PFSK-1 (cell line): Measurements from ENCODE around the gene GRM3.

Experiments
- FOXP2 ChIP-seq: optimal IDR thresholded peaks from 2 replicates; pipeline ENCODE3; 2011; ENCODE audit warnings: borderline replicate concordance, control low read depth, inconsistent platforms; ENCODE audit not compliant: insufficient read depth; ENCODE audit errors: extremely low read length, extremely low read depth
- POLR2AphosphoS5 ChIP-seq: IDR thresholded peaks from 2 replicates; pipeline ENCODE4 v1.6.1; 2012; ENCODE audit warnings: low read depth, mild to moderate bottlenecking, control low read depth, low read length, moderate library complexity
- SIN3A ChIP-seq: IDR thresholded peaks from 2 replicates; pipeline ENCODE4 v1.6.1; 2012; ENCODE audit warnings: mild to moderate bottlenecking, low read length, moderate library complexity, borderline replicate concordance; ENCODE audit not compliant: insufficient read depth
- TAF1 ChIP-seq: IDR thresholded peaks from 2 replicates; pipeline ENCODE4 v1.6.1; 2012; ENCODE audit warnings: low read length, control low read depth, borderline replicate concordance; ENCODE audit not compliant: insufficient read depth
- TF ChIP-seq, protein P1 (sequence below), 2 experiments: IDR thresholded peaks; 2 replicates each; pipeline versions ENCODE4 v1.6.1 to v1.8.0; 2011 to 2012; ENCODE audit warnings: low read depth in 2 of 2, low read length in 2 of 2, control low read depth in 1 of 2, inconsistent platforms in 1 of 2, mild to moderate bottlenecking in 1 of 2, moderate library complexity in 1 of 2; ENCODE audit not compliant: insufficient read depth in 1 of 2

GRM3 gene

DNA sequence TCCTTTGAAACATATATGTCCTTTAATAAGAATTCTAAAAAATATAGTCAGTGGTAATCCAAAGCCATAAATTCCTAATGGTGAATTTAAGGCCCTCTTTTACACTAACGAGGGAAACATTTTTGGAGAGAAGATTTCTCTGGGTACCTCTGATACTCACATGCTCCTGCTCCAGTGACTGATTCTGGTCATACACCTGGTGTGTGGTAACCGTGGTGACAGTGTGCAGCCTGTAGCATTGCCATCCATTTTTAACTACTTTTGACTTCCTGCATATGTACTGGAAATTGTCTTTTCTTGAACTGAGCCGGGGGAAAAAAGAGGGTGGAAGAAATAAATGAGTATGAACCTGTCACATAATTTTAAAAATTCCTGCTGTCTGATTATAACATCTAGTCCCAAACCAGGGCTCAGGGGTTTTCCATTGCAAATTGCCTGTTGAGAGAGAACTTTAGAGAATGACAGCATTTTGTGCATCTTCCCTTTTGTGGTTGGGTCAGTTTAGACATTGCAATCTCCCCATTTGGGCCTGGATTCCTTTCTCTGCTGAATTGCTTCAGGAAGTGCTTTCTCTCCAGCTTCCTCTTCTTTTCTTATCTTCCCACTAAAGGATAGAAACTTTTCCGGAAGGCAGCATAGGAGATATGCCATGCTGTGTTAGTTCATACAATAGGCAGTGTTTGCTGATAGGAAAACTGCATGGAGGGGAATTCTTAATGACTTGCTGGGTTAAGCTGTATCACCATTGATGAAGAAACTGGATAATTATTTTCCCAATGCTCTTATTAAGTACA lies 125.5 kb downstream of the GRM3 start:
- TF ChIP-seq POLR2AphosphoS5 = no peak
- no peak for TF ChIP-seq TAF1
- no peak for TF ChIP-seq SIN3A
- no peak for TF ChIP-seq FOXP2
- TF ChIP-seq, protein P1, sequence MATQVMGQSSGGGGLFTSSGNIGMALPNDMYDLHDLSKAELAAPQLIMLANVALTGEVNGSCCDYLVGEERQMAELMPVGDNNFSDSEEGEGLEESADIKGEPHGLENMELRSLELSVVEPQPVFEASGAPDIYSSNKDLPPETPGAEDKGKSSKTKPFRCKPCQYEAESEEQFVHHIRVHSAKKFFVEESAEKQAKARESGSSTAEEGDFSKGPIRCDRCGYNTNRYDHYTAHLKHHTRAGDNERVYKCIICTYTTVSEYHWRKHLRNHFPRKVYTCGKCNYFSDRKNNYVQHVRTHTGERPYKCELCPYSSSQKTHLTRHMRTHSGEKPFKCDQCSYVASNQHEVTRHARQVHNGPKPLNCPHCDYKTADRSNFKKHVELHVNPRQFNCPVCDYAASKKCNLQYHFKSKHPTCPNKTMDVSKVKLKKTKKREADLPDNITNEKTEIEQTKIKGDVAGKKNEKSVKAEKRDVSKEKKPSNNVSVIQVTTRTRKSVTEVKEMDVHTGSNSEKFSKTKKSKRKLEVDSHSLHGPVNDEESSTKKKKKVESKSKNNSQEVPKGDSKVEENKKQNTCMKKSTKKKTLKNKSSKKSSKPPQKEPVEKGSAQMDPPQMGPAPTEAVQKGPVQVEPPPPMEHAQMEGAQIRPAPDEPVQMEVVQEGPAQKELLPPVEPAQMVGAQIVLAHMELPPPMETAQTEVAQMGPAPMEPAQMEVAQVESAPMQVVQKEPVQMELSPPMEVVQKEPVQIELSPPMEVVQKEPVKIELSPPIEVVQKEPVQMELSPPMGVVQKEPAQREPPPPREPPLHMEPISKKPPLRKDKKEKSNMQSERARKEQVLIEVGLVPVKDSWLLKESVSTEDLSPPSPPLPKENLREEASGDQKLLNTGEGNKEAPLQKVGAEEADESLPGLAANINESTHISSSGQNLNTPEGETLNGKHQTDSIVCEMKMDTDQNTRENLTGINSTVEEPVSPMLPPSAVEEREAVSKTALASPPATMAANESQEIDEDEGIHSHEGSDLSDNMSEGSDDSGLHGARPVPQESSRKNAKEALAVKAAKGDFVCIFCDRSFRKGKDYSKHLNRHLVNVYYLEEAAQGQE (IDR thresholded peaks at IDR 0.05; ENCODE audit: insufficient read depth in 1 of 2, low read depth in 2 of 2, low read length in 2 of 2) = no peak

DNA sequence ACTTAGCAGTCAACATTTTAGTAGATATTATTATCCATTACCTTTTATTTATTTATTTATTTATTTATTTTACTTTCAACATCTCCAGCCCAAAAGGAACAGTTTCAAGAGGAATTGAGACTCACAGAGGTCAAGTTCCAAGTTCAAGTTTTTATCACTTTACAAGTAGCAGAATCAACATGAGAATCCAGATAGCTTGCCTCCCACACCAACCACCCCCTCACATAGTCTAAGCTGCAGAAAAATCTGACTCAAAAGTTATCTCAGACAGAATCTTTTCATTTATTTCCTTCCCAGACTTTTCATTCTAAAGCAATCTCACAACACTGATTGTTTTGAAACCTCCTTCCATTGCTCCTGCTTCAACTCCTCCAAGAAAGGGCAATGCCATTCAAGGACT lies 129.6 kb downstream of the GRM3 start:
- TF ChIP-seq POLR2AphosphoS5 (no peak), TAF1 (no peak), FOXP2 (no peak), SIN3A (no peak)
- TF ChIP-seq, protein P1 (IDR thresholded peaks at IDR 0.05; ENCODE audit: insufficient read depth in 1 of 2, low read depth in 2 of 2, low read length in 2 of 2) = no peak

DNA sequence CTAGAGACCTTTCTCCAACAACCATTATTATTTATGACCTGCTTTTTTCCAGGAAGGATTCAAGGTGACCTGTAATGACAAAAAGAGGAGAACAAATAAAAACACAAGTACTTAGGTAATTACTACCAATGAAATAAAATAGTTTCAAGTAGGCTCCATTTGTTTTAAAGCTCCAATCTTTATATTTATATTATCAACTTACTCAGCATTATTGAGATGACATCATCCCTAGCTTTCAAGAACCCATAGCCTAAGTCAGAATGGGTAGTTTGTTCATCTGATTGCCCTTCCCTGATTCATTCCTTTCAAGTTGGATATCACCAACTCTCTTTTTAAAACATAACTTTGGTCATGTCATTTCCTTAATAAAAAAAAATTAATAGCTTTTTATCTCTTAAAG lies 131.5 kb downstream of the GRM3 start:
- TF ChIP-seq TAF1 = no peak
- TF ChIP-seq POLR2AphosphoS5 = no peak
- no peak for TF ChIP-seq SIN3A
- TF ChIP-seq FOXP2 = no peak
- TF ChIP-seq, protein P1 (IDR thresholded peaks at IDR 0.05; ENCODE audit: insufficient read depth in 1 of 2, low read depth in 2 of 2, low read length in 2 of 2) = no peak

DNA sequence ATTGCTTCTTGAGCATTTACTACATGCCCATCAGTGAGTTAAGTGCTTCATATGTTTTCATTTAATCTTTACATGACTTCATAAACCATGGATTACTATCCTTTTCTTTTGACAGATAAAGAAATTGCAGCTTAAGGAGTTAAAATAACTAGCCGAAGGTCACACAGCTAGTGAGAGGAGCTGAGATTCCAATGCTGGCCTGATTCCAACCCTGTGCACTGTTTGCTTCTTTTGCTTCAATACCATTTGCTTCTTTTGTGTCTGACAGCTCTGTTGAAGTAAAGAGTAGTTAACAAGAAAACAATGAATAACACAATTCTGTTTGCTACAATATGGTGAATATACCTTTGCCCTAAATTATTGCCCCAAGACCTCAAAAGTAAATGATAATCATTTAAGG lies 132.4 kb downstream of the GRM3 start:
- no peak for TF ChIP-seq FOXP2
- TF ChIP-seq TAF1 = no peak
- TF ChIP-seq SIN3A = no peak
- TF ChIP-seq POLR2AphosphoS5 = no peak
- TF ChIP-seq, protein P1 (IDR thresholded peaks at IDR 0.05; ENCODE audit: insufficient read depth in 1 of 2, low read depth in 2 of 2, low read length in 2 of 2) = no peak
